LoVo (cell line): ENCODE measurements around the gene MED27.
"Not testable (repeated sequence)": the region's sequence is repeated elsewhere in the genome, so short reads cannot be mapped to it uniquely, and the experiment has no call there.

Source experiments
- DNase-seq: peaks from one replicate; pipeline ENCODE4 v3.0.0-alpha.2; 2016; ENCODE audit warnings: low spot score

MED27 gene

GRCh38 chr9:131963072-131964030 lies 116.3 kb downstream of the MED27 start:
- DNase-seq: no peak

GRCh38 chr9:131961496-131961880 lies 118.2 kb downstream of the MED27 start:
- DNase-seq: no peak

GRCh38 chr9:131960851-131961495 lies 118.7 kb downstream of the MED27 start:
- DNase-seq: no peak

- no peak for DNase-seq
Measured at GRCh38 chr9:131960311-131960710, 119.4 kb downstream of the MED27 start.

GRCh38 chr9:131959887-131960286 lies 119.8 kb downstream of the MED27 start:
- DNase-seq: no peak

GRCh38 chr9:131959056-131959455 lies 120.6 kb downstream of the MED27 start:
- DNase-seq: no peak

- no peak for DNase-seq
Measured at GRCh38 chr9:131954299-131954698, 125.4 kb downstream of the MED27 start.

- DNase-seq: no peak
Measured at GRCh38 chr9:131951905-131952304, 127.8 kb downstream of the MED27 start.

GRCh38 chr9:131951155-131951554 lies 128.5 kb downstream of the MED27 start:
- no peak for DNase-seq

GRCh38 chr9:131950487-131950886 lies 129.2 kb downstream of the MED27 start:
- no peak for DNase-seq

- no peak for DNase-seq
Measured at GRCh38 chr9:131946180-131946579, 133.5 kb downstream of the MED27 start.

GRCh38 chr9:131943351-131943841 lies 136.3 kb downstream of the MED27 start:
- no peak for DNase-seq

GRCh38 chr9:131942146-131942720 lies 137.4 kb downstream of the MED27 start:
- no peak for DNase-seq

- no peak for DNase-seq
Measured at GRCh38 chr9:131937451-131937850, 142.2 kb downstream of the MED27 start.

GRCh38 chr9:131936929-131937328 lies 142.7 kb downstream of the MED27 start:
- no peak for DNase-seq

- no peak for DNase-seq
Measured at GRCh38 chr9:131934673-131935072, 145.0 kb downstream of the MED27 start.

GRCh38 chr9:131927091-131927490 lies 152.6 kb downstream of the MED27 start:
- DNase-seq: no peak

- DNase-seq: no peak
Measured at GRCh38 chr9:131926360-131926922, 153.2 kb downstream of the MED27 start.

- no peak for DNase-seq
Measured at GRCh38 chr9:131925677-131926177, 153.9 kb downstream of the MED27 start.

GRCh38 chr9:131923766-131924165 lies 155.9 kb downstream of the MED27 start:
- no peak for DNase-seq

GRCh38 chr9:131923132-131923671 lies 156.5 kb downstream of the MED27 start:
- DNase-seq: no peak

- not testable (repeated sequence) for DNase-seq
Measured at GRCh38 chr9:131921635-131922034, 158.0 kb downstream of the MED27 start.
